Adipose tissue (tissue), 3 donors: ENCODE measurements around the gene LMCD1. TPM values are rescaled to one million over a fixed set of nuclear protein-coding genes. Genes with fewer than 3 reads are reported as not detected.

Experiments used
- H3K27ac ChIP-seq: one replicate; pipeline ENCODE4 v1.5.1; 2013; ENCODE audit warnings: low read depth, low read length
- WGBS, 3 donors: extraction: QIAGEN DNeasy Blood & Tissue Kit; methylation state at CpG; one replicate each; pipeline ENCODE4 v1.1.7; 2013; 5-methylcytosine and 5-hydroxymethylcytosine counted together
- polyA plus RNA-seq, 3 donors: library from polyadenylated mRNA; stranded (reverse); fragments of 200-250 nt; gene quantifications; one replicate each; pipeline ENCODE4 v1.2.3, GENCODE V29; 2013
- donor health status: healthy with polysubstance abuse.
- donor health status: Bipolar disorder and iron deficiency.
- donor health status: healthy.

Gene LMCD1
- polyA plus RNA-seq, 3 donors = 28.7 to 217 (median 79.1) TPM

- WGBS, 3 donors = 95 to 96% (median 95%) methylated on average over 17 of the region's 17 CpGs
- no peak overlapping the region for H3K27ac ChIP-seq
These were observed 47.1 kb downstream of the LMCD1 start for GRCh38 chr3:8548502-8549275.

GRCh38 chr3:8549354-8549753 lies 47.7 kb downstream of the LMCD1 start:
- 65 to 81% (median 68%) methylated on average over 1 of the region's 1 CpG for WGBS, 3 donors
- no peak overlapping the region for H3K27ac ChIP-seq

- 52 to 72% (median 58%) methylated on average over 6 of the region's 6 CpGs for WGBS, 3 donors
- no peak overlapping the region for H3K27ac ChIP-seq
These were observed 49.0 kb downstream of the LMCD1 start for GRCh38 chr3:8550611-8551010.

- 77 to 84% (median 84%) methylated on average over 5 of the region's 5 CpGs for WGBS, 3 donors
- H3K27ac ChIP-seq = no peak overlapping the region
These were observed 50.7 kb downstream of the LMCD1 start for GRCh38 chr3:8552223-8552762.

- WGBS, 3 donors = 93 to 99% (median 93%) methylated on average over 6 of the region's 6 CpGs
- H3K27ac ChIP-seq = no peak overlapping the region
These were observed 51.8 kb downstream of the LMCD1 start for GRCh38 chr3:8553405-8553804.

GRCh38 chr3:8554696-8555095 lies 53.1 kb downstream of the LMCD1 start:
- H3K27ac ChIP-seq = no peak overlapping the region
- WGBS, 3 donors = 66 to 90% (median 87%) methylated on average over 11 of the region's 11 CpGs

- 46 to 82% (median 68%) methylated on average over 8 of the region's 8 CpGs for WGBS, 3 donors
- no peak overlapping the region for H3K27ac ChIP-seq
These were observed 53.6 kb downstream of the LMCD1 start for GRCh38 chr3:8555113-8555661.

- no peak overlapping the region for H3K27ac ChIP-seq
- WGBS, 3 donors = 65 to 78% (median 74%) methylated on average over 6 of the region's 6 CpGs
These were observed 54.3 kb downstream of the LMCD1 start for GRCh38 chr3:8555725-8556472.

- 87 to 92% (median 90%) methylated on average over 5 of the region's 5 CpGs for WGBS, 3 donors
- no peak overlapping the region for H3K27ac ChIP-seq
These were observed 54.8 kb downstream of the LMCD1 start for GRCh38 chr3:8556473-8556869.

GRCh38 chr3:8557298-8557697 lies 55.7 kb downstream of the LMCD1 start:
- 53 to 55% (median 54%) methylated on average over 4 of the region's 4 CpGs for WGBS, 3 donors
- H3K27ac ChIP-seq = no peak overlapping the region

GRCh38 chr3:8558645-8559044 lies 57.0 kb downstream of the LMCD1 start:
- WGBS, 3 donors = 93 to 96% (median 93%) methylated on average over 2 of the region's 2 CpGs
- H3K27ac ChIP-seq = no peak overlapping the region

GRCh38 chr3:8559351-8559750 lies 57.7 kb downstream of the LMCD1 start:
- 94 to 95% (median 94%) methylated on average over 6 of the region's 6 CpGs for WGBS, 3 donors
- no peak overlapping the region for H3K27ac ChIP-seq

- H3K27ac ChIP-seq = no peak overlapping the region
These were observed 58.9 kb downstream of the LMCD1 start for GRCh38 chr3:8560366-8561007.

GRCh38 chr3:8561370-8561769 lies 59.7 kb downstream of the LMCD1 start:
- 48 to 75% (median 52%) methylated on average over 4 of the region's 4 CpGs for WGBS, 3 donors
- no peak overlapping the region for H3K27ac ChIP-seq

More at GRCh38 chr3:8560366-8561007, 58.9 kb downstream of the LMCD1 start:
- 77 to 92% (median 77%) methylated on average over 5 of the region's 5 CpGs for WGBS, 3 donors

- WGBS, 3 donors = 67 to 75% (median 72%) methylated on average over 3 of the region's 3 CpGs
- H3K27ac ChIP-seq = no peak overlapping the region
These were observed 60.5 kb downstream of the LMCD1 start for GRCh38 chr3:8562081-8562595.

- H3K27ac ChIP-seq = no peak overlapping the region
- 70 to 74% (median 71%) methylated on average over 4 of the region's 4 CpGs for WGBS, 3 donors
These were observed 61.5 kb downstream of the LMCD1 start for GRCh38 chr3:8563146-8563545.

- 93 to 98% (median 94%) methylated on average over 4 of the region's 4 CpGs for WGBS, 3 donors
- no peak overlapping the region for H3K27ac ChIP-seq
These were observed 62.0 kb downstream of the LMCD1 start for GRCh38 chr3:8563597-8563996.

- WGBS, 3 donors = 95 to 97% (median 96%) methylated on average over 15 of the region's 15 CpGs
- no peak overlapping the region for H3K27ac ChIP-seq
These were observed 63.8 kb downstream of the LMCD1 start for GRCh38 chr3:8565376-8565775.
